Stimulated activated CD8-positive, alpha-beta memory T cell treated with anti-CD3 and anti-CD28 coated beads, Interleukin-12 subunit alpha, Interleukin-12 subunit beta, amount 100 ng/mL, for 24 hours (primary cell): ENCODE results near the gene FCRLB.
"Not testable (repeated sequence)": the region's sequence is repeated elsewhere in the genome, so short reads cannot be mapped to it uniquely, and the experiment has no call there.

Source experiments
- DNase-seq: peaks from one replicate; pipeline ENCODE4 v3.0.0-alpha.2; 2020; ENCODE audit errors: extremely low read depth

The FCRLB gene

DNA sequence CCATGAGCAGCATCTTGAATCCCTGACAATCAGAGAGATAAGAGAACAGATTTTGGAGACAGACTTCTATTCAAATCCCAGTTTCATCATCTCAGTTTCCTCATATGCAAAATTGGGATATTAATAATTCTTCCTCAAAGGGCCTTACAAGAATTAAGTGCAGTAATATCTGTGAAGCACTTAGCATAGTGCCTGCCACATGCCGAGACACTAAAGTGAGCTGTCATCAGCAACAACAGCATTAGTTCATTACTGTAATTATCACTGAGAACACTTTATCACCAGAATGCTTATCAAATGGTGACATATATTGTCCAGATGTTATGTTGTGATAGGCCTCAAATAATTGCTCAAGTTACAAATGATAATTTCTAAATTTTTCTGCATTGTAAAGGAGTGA, 922 bp upstream of the FCRLB start:
- DNase-seq: no peak

DNA sequence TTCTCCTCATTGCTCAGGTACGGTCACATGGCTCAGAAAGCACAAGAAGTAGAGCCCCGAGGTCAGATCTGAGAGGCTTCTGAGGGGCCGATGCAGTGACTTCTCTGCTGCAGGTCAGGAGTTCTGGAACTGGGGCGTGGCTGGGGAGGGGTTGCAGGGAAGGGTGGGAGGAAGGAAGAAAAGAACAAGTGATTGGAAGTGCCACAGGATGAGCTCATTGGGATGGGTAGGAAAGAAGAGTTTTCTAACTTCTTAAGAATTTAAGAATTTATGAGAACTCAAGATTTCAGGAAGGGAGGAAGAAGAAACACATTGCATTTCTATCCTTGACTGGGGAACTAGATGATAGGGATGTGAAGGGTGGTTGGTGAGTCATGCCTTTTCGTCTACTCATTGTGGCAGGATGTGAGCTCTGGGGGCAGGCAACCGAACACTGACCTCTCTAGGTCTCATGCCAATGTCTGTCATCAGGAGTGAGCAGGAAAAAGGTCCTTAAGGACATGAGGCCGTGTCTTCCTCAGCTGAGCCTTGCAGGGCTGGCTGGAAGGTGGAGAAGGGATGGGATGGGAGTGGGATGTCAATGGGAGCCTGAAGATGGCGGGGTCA, 497 bp downstream of the FCRLB start:
- no peak for DNase-seq

DNA sequence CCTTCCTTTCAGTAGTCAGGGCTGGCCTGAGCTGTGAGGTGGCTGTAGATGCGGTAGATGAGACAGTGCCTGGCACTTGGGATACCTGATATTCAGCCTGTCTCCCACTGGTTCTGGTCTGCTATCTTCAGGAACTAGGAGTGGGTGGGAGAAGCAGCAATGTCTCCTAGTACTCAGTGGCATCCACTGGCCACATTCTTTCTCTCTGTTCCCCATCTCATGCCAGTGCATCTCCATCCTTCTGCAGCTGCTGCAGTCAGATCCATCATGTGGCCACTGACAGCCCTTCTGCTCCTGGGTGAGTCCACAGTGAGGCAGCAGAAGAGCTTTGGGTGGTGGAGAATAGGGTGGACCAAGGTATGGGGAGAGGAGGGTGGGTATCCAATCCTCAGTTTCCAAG, 1.1 kb downstream of the FCRLB start:
- DNase-seq: no peak

DNA sequence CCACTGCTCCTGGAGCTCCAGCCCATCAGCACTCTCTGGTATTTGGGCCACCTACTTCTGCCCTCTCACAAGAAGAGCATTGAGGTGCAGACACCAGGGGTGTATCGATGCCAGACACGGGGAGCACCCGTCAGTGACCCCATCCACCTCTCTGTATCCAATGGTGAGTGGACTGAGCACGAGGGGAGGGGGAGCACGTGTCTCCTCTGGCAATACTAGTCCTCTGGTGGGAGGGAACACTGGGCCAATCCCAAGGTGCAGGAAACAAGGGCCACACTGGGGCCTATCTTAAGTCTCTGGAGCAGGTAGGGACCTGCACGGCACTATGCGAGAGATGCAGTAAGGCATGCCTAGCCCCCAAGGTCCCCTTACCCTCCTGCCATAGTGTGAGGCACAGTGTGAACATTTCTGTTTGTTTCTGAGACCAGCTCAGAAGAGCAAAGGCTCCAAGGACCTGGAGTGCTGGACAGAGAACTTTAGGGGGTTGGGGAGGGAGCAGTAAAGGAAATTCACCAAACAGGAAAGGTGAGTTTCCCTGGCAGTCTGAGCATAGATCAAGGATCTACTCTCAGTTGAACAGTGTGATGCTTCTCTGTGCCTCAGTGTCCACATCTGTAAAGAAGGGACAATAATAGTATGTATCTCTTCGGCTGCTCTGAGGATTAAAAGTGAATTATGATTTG, 2.3 kb downstream of the FCRLB start:
- no peak for DNase-seq

DNA sequence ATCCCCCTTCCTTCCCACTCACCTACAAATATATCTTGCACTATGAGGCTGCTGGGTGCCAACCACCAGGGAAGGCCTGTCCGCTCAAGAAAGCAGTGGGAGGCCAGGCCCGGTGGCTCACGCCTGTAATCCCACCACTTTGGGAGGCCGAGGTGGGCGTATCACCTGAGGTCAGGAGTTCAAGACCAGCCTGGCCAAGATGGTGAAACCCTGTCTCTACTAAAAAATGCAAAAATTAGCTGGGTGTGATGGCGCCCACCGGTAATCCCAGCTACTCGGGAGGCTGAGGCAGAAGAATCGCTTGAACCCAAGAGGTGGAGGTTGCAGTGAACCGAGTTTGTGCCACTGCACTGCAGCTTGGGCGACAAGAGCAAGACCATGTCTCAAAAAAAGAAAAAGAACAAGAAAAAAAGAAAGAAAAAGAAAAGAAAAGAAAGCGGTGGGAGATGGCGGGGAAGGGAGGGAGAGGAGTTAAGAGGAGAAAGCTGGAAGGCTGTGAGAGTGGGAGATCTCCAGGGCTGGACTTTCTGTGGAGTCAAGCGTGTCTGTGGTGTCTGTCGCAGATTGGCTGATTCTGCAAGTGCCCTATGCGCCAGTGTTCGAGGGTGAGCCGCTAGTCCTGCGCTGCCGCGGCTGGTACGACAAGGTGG, 4.0 kb downstream of the FCRLB start:
- DNase-seq: not testable (repeated sequence)

DNA sequence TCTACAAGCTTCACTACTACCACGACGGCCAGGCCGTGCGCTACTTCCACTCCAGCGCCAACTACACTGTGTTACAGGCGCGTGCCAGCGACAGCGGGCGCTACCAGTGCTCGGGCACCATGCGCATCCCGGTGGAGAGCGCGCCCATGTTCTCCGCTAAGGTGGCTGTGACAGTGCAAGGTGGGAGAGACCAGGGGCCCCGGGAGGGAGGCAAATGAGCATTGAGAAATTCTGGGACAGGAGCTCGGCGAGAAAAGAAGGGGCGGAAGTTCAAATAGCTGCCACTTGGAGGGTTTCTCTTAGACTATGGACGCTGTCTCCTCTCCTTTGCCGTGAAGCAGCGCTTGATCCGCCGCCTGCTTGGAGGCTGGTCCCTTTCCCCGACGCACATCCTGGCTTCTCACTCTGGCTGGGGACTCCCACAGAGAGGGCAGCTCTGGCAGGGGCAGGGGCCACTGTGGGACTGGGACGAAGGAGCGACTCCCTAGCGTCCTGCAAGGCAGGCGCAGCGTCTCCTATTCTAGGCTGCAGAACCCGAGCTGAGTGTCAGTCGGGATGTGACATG, 4.6 kb downstream of the FCRLB start:
- no peak for DNase-seq

DNA sequence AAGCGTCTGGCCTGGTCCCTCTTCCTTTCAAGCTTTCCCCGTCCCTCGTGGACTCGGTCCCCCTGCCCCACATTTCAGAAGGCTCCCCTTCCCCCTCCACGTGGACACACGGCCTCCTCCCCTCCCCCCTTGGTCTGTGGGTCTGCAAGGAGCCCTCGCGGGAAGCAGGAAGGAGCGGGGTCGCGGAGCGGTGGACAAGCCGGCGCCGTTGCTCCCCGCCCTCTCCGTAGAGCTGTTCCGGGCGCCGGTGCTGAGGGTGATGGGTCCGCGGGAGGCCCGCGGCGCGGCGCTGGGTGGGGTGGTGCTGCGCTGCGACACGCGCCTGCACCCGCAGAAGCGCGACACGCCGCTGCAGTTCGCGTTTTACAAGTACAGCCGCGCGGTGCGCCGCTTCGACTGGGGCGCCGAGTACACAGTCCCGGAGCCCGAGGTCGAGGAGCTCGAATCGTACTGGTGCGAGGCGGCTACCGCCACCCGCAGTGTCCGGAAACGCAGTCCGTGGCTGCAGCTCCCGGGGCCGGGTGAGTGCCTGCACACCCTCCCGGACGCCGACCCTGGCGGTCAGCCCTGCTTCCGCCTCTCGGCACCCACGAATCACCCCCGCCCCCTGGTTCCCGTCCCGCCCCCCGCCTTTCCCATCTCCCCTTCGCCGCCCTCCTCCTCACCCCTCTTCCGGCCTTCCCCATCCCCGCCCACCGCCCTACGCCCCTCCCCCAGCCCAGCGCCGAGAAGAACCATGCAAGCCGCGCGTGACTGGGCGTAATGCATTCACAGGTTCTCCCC, 5.3 kb downstream of the FCRLB start:
- no peak for DNase-seq

DNA sequence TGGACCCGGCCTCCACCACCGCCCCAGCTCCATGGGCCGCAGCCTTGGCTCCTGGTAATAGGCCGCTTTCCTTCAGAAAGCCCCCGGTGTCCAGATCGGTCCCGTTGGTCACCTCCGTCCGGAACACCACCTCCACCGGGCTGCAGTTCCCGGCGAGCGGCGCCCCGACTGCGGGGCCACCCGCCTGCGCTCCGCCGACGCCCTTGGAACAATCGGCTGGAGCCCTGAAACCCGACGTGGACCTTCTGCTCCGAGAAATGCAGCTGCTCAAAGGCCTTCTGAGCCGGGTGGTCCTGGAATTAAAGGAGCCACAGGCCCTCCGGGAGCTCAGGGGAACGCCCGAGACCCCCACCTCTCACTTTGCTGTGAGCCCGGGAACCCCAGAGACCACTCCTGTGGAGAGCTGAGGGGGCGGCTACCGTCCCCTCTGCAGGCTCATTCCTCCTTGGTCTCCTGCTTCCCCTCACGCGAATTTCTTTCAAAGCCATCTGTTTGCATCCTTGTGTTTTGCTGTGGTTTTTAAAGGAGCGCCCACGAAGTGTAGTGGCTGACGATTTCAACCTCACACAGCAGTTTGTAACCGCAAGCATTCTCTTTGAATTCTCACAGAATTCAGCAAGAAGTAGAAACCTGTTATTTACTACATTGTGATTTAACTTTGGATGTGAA, 6.0 kb downstream of the FCRLB start:
- no peak for DNase-seq

DNA sequence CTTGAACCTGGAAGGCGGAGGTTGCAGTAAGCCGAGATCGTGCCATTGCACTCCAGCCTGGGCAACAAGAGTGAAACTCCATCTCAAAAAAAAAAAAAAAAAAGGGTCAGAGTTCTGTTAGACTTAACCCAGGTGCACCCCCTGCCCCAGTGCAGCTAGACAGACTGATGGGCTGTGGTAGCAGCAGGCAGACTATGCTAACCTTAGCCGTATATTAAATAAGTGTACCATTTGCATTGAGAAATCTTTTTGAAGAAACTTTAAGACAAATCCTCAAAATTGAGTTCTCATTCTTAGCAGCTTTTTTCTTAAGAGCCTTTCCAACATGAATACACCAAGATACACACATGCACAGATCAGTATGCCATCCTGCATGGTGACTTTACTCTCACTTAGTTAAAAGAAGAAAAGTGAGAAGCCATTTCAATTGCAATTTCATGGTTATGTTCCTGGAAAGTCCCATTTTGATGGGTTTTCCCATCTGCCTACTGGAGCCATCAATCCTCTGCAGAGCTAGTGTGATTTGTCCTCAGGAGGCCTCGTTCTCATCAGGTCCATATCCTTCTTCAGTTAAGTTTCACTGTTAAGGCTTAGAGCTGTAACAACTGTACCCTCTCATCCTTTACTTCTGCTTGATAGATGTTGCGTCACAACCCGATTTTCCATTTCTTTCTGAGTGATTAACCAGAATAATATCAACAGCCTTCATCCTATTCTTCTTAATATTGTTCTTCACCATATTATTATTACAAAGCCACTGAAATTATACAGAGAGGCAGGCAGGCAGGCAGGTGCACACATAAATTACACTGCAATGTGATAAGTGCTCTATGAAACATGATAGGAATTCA, 7.3 kb downstream of the FCRLB start:
- no peak for DNase-seq

DNA sequence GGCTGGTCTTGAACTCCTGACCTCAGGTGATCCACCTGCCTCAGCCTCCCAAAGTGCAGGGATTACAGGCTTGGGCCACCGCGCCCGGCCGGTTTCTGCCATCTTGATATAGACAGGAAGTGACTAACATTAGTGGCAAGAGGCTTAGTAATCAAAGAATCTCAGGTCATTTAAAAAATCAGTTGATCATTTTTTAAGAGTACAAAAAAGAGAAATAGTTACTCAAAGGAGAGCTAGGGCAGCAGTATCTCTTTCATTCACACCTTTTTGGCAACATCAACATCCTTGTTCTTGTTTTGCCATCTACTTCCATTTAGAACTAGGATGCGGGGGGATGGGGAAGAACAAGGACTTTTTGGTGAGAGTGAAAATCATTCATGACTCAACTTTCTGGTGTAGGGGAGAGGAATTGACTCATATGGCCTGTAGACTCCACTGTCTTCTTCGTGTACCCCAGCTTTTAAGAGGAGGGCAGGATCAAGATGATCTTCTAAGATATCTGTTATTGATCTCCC, 8.8 kb downstream of the FCRLB start:
- DNase-seq: no peak

DNA sequence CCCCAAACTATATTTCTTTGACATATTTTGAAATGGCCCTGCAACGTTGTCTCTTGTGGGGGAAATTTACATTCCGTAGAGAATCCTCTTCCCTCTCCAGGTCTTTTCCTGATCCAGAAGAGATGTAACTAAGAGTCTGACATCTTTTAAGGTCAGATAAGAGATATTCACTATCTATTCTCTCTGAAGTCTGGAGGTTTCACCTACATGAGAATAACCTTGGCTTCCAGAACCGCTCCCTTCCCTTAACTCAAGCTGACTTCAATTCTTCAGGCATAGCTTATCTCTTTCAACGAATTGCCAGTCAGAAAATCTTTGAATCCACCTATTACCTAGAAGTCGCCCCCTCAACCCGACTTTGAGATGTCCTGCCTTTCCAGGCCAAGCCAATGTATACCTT, 9.9 kb downstream of the FCRLB start:
- no peak for DNase-seq

DNA sequence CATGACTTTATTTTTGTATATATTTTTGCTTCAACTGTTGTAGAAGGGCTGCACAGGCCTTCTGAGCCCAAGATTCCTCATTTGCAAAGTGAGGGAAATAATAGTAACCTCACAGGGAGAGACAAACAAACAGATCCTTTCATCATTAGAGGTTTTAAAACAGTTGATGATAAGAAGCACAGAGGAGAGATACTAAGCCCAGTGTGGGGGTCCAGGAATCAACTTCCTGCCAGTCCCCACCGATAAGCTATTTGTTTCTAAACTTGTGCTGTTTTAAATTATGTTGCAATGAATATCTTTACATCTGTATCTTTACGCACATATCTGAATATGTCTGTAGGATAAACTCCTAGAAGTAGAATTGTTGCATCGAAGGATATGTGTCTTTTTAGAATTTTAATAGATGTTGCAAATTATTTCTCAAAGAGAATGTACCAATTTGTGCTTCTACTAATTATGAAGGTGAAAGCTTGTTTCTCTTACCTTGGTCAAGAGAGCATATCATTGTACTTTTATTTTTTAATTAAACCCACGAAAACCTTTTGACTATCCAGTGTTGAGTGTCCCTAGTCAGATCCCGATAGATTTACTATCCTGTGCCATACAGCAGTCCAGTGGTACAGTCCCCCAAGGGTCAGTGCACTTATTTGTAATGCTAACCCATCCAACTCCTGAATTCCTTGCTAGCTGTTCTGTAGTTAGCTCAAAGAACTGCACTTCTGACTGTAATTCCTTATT, 10.8 kb downstream of the FCRLB start:
- no peak for DNase-seq

DNA sequence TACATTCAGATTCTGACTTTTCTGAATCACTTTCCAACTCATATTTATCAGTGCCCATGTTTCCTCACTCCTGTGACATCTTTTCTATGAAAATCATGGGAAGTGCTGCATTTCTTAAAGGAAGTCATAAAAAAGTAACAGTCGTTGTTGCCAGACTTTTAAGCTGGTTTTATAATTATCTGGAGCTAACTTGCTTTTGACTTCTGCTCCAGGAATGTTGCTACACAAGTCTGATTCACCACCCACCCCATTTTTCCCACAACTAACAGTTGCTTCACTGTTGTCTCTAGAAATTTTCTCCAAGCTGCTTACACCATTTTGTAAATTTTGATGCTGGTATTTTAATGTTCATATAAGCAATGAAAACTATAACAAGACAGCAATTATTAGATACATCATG, 12.2 kb downstream of the FCRLB start:
- DNase-seq: no peak

DNA sequence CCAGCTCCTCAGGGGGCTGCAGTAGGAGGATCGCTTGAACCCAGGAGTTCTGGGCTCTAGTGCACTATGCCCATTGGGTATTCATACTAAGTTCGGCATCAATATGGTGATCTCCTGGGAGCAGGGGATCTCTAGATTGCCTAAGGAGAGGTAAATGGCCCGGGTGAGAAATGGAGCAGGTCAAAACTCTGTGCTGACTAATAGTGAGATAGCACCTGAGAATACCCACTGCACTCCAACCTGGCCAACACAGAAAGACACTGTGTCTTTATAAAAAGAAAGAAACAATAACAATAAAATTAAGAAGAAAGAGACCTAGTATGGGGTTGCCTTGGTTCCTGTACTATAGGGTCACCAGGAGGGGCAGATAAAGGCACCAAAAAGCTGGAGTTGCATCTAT, 14.5 kb downstream of the FCRLB start:
- DNase-seq: no peak

DNA sequence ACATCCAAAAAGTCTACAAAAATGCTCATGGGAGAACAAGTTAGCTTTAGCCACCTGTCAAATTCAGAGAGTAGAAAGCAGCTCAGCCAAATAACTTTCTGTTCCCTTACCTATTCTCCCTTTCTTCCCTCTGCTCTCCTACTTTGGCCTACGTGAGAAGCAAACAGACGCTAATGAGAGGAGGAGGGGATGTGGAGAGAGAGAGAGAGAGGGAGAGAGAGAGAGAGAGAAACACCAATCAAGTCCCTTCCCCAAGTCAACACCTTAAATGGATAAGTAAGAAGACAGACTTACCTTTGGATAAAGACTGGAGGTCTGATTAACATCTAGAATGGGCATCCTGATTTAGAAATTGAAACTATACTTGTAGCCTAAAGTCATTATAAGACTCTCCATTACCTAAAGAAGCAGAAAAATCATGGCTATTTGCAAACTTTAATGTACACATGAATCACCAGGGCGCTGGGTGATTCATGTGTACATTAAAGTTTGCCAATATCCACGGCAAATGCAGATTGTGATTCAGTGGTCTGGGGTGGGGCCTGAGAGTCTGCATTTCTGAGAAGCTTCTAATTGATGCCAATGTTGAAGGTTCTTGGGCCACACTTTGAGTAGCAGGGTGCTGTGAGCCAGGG, 15.1 kb downstream of the FCRLB start:
- DNase-seq: no peak

DNA sequence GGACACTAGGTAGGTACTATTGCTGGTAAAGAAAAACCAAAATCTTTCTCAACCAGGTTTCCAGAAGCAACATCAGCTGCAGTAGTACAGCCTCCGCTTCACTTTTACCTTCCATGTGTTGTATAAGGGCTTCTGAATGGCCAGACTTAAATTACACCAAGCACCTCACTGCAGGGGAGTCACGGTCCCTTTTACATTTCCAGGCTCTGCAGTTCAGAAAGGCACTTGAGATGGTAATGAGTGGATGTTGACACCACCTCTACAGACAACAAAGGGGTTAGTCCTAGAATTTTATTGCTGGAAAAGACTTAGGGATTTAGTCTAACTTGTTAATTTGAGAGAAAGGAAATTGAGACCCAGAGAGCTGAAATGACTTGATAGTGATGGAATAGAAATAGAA, 16.3 kb downstream of the FCRLB start:
- DNase-seq: no peak

DNA sequence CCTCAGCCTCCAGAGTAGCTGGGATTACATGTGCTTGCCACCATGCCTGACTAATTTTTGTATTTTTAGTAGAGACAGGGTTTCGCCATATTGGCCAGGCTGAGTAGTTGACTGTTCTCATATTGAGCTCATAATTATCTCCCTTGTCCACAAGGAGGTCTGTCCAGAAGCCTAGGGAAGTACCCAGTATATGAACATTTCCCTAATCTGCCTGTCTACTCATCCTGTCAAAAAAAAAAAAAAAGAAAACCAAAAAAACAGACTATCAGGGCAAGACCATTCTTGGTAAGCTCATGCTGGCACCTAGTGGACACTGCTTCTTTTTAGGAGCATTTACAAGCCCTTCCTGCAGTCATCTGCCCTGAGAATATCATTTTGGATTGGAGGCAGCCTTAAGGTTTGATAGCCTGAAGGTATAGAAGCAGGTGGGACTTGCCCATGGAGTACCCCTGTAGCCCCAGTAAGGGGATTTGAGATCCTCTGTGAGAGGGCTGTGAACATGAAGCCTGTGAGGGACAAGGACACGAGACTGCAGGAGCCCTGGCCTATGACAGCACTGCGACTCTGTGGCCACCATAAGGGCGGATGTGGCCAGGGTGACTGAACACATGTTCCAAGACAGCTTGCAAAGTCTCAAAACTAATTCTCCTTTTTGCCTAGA, 17.4 kb downstream of the FCRLB start:
- no peak for DNase-seq

DNA sequence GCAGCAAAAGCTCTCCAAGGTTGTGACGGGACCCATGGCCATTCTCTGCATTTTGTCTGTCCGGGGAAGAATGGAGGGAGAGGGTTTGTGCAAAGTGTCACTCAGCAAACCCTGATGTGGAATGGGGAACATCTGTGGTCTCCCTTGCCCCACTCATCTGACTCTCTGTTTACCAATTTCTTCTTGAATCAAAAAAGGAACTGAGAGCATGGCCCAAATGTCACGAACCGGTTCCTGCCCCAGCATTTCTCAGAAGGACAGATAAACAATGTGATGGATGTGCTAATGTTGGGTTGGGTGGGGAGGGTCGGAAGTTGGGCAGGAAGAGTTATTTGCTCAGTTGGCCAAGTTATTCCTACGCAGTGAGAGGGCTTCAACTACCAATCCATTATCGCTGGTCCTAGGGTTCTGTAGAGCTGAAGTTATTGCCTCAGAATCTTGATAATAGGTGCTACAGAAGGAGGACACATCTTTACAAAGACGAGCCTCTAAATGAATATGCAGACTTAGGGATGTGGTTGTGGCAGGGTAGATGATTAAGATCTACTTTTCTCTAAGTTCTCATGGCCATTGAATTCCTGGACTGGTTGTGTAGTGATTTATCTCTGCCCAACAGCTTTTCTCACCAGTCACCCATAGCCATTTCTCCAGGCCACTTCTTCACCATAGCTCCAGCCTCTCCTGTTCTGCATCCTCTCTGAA, 18.7 kb downstream of the FCRLB start:
- no peak for DNase-seq
